Spleen (tissue), 11 donors: ENCODE data around the gene TMOD2. TPM values are rescaled to one million over a fixed set of nuclear protein-coding genes. Genes with fewer than 3 reads are reported as not detected.

Experiments used
- DNase-seq: peaks from one replicate; pipeline ENCODE4 v3.0.0-alpha.2; 2020
- H3K27ac ChIP-seq, 8 donors: fragments of 200-600 bp; sonication (generic) in 7 of 8; 1 replicate in 4 of 8; 2 replicates in 4 of 8; pipeline versions ENCODE4 v1.5.0 to v1.8.0; 2016 to 2021; ENCODE audit warnings: inconsistent platforms in 4 of 8, mild to moderate bottlenecking in 4 of 8, moderate library complexity in 1 of 8
- H3K27me3 ChIP-seq, 7 donors: fragments of 200-600 bp; sonication (generic) in 6 of 7; replicated peaks in 1 of 7; 1 replicate in 4 of 7; 2 replicates in 3 of 7; pipeline versions ENCODE4 v1.5.0 to v1.8.0; 2016 to 2021; ENCODE audit warnings: inconsistent platforms in 3 of 7, mild to moderate bottlenecking in 1 of 7
- H3K36me3 ChIP-seq, 6 donors: fragments of 200-600 bp; sonication (generic) in 5 of 6; 1 replicate in 4 of 6; 2 replicates in 2 of 6; pipeline versions ENCODE4 v1.5.0 to v1.8.0; 2016 to 2021; ENCODE audit warnings: inconsistent platforms in 2 of 6
- H3K4me1 ChIP-seq, 6 donors: fragments of 200-600 bp; sonication (generic) in 5 of 6; 1 replicate in 3 of 6; 2 replicates in 3 of 6; pipeline versions ENCODE4 v1.5.0 to v1.8.0; 2016 to 2021; ENCODE audit warnings: inconsistent platforms in 3 of 6
- H3K4me3 ChIP-seq, 8 donors: fragments of 200-600 bp; sonication (generic) in 7 of 8; 1 replicate in 4 of 8; 2 replicates in 4 of 8; pipeline versions ENCODE4 v1.5.0 to v1.8.0; 2016 to 2021; ENCODE audit warnings: inconsistent platforms in 4 of 8, mild to moderate bottlenecking in 4 of 8, moderate library complexity in 2 of 8
- H3K9me3 ChIP-seq, 8 donors: fragments of 200-600 bp; sonication (generic) in 7 of 8; 1 replicate in 4 of 8; 2 replicates in 4 of 8; pipeline versions ENCODE4 v1.5.0 to v1.8.0; 2016 to 2021; ENCODE audit warnings: inconsistent platforms in 4 of 8
- CTCF ChIP-seq, 11 experiments: fragments of 200-600 bp in 7 of 11; fragments of 450-650 bp in 4 of 11; sonication (generic) in 4 of 11; IDR thresholded peaks in 8 of 11; conservative IDR thresholded peaks in 3 of 11; 1 replicate in 7 of 11; 2 replicates in 4 of 11; pipeline versions ENCODE4 v1.4.0 to v1.8.0; 2016 to 2021; ENCODE audit warnings: antibody characterized with exemption in 11 of 11, inconsistent platforms in 4 of 11, mild to moderate bottlenecking in 1 of 11
- POLR2A ChIP-seq, 3 donors: fragments of 450-650 bp; IDR thresholded peaks; one replicate each; pipeline ENCODE4 v1.5.1; 2017; ENCODE audit warnings: antibody characterized with exemption in 3 of 3, mild to moderate bottlenecking in 1 of 3
- POLR2AphosphoS5 ChIP-seq, 3 donors: sonication (generic); formaldehyde crosslinking; IDR thresholded peaks; one replicate each; pipeline ENCODE4 v1.5.1; 2017; ENCODE audit warnings: antibody characterized with exemption in 3 of 3
- WGBS, 5 donors: extraction: QIAGEN DNeasy Blood & Tissue Kit in 3 of 5; methylation state at CpG; one replicate each; pipeline versions ENCODE4 v1.1.5 to v1.1.7; 2013 to 2018; 5-methylcytosine and 5-hydroxymethylcytosine counted together
- intact Hi-C: fragments of 100-400 bp; cut with DNase I; formaldehyde crosslinking; loops from one replicate; pipeline ENCODE4 v1.15.0; 2023; ENCODE audit warnings: low total_unique reads
- polyA plus RNA-seq, 3 donors: library from polyadenylated mRNA; stranded (reverse); fragments of 200-250 nt; gene quantifications; one replicate each; pipeline ENCODE4 v1.2.1, GENCODE V29; 2013
- total RNA-seq, 7 donors: library from RNA; depleted of rRNA in 3 of 7; stranded (reverse); fragments of >200 nt in 3 of 7; fragmentation: NEBNext Ultra II Directional in 4 of 7; extraction: Animal tissue kit (Norgen Biotek cat#: 25700) in 4 of 7; gene quantifications; one replicate each; pipeline versions ENCODE4 v1.1.0 to v1.2.1, GENCODE V29; 2016 to 2021
- donor health status: healthy with polysubstance abuse.
- donor health status: DM: no; HTN: no; CAD: no; lungs with moderate emphysema.
- donor health status: DM: no; HTN: no; CAD: no.
- donor health status: Bipolar disorder and iron deficiency.
- donor health status: healthy.
- donor health status: DM: no; HTN: no; CAD: no.
- donor health status: DM: yes; HTN: yes; CAD: no.

The TMOD2 gene
- total and polyA plus RNA-seq, 10 donors, result 1.3 to 21.1 (median 14.2) TPM

DNA sequence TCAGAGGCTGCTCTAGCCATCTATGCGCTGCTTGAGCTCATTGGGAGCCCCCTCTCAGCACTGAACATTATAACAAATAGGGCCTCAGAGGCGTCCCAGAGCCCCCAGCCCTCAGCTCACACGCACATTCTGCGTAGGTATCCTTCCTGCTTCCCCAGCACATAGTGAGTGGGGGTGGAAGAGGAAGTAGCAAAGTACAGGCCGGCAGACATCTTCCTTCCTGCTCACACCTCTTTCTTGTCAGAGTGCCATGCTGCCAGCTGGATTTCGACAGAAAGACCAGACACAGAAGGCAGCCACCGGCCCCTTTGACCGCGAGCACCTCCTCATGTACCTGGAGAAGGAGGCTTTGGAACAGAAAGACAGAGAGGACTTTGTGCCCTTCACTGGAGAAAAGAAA, 16.6 kb downstream of the TMOD2 start:
- Histone ChIP-seq H3K9me3 (no peaks in the 10 kb centered on the region), H3K4me3 (peak overlapping the region in 1 of 8 donors; percentile 21), H3K27me3 (no peaks in the 10 kb centered on the region), H3K4me1 (peaks cover 3 to 24% (median 18%) of the 10 kb centered on the region in 6 donors), H3K36me3 (peaks cover 0 to 43% (median 2%) of the 10 kb centered on the region in 6 donors), H3K27ac (peak overlapping the region in 5 of 8 donors; percentile 7 to 73 (median 55))
- intact Hi-C loops, result no loop called here
- TF ChIP-seq POLR2A (IDR thresholded peaks at IDR 0.05), result no peak
- TF ChIP-seq POLR2AphosphoS5 (IDR thresholded peaks at IDR 0.05), result peak in 2 of 3 donors; percentile 44 to 75
- WGBS, 5 donors, result 23 to 40% (median 34%) methylated on average over 9 of the region's 9 CpGs
- peak; percentile 81 for DNase-seq

DNA sequence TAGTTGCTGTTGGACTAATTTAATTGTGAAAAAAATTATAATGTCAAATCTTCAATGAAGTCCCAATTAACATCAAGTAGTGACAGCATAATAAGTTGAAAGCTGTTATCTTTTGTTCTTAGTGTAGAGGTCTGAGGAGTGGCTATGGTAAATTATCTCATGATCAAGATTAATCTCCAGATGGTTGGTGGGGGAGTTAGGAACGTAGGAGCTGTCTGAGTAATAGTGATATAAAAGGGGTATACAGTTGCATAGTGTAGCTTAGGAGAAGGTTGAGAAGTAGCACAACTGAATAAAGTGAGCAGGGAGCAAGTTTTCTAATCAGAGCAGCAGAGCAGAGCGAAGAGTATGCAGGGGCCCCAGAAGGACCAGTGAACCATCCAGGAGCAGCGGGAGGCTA, 19.5 kb downstream of the TMOD2 start:
- no peak for TF ChIP-seq POLR2AphosphoS5 (IDR thresholded peaks at IDR 0.05)
- Histone ChIP-seq H3K27me3 (no peaks in the 10 kb centered on the region), H3K9me3 (no peaks in the 10 kb centered on the region), H3K36me3 (peaks cover 0 to 70% (median 9%) of the 10 kb centered on the region in 6 donors), H3K4me3 (no peak overlapping the region), H3K4me1 (peaks cover 3 to 27% (median 19%) of the 10 kb centered on the region in 6 donors), H3K27ac (peak overlapping the region in 1 of 8 donors; percentile 45)
- no peak for DNase-seq
- intact Hi-C loops, result loop anchor here (10.0 kb wide), 1 partner anchor 46 kb away; no protein-coding TSS in a partner anchor
- 59 to 88% (median 71%) methylated on average over 3 of the region's 3 CpGs for WGBS, 5 donors

GRCh38 chr15:51771773-51772172, 20.4 kb downstream of the TMOD2 start:
- no peak overlapping the region for H3K4me3 ChIP-seq
- 52 to 73% (median 55%) methylated on average over 1 of the region's 1 CpG for WGBS, 5 donors
- peaks cover 0 to 72% (median 9%) of the 10 kb centered on the region in 6 donors for H3K36me3 ChIP-seq
- intact Hi-C loops, result loop anchor here (10.0 kb wide), 1 partner anchor 47 kb away; no protein-coding TSS in a partner anchor
- H3K9me3 ChIP-seq, result no peaks in the 10 kb centered on the region
- TF ChIP-seq POLR2AphosphoS5 (IDR thresholded peaks at IDR 0.05) (peak in 1 of 3 donors; percentile 57), CTCF (IDR thresholded peaks at IDR 0.05 in 8 of 11, conservative IDR thresholded peaks at IDR 0.05 in 3 of 11) (no peak), POLR2A (IDR thresholded peaks at IDR 0.05) (no peak)
- DNase-seq, result no peak
- H3K4me1 ChIP-seq, result peaks cover 12 to 33% (median 27%) of the 10 kb centered on the region in 6 donors
- H3K27ac ChIP-seq, result peak overlapping the region in 3 of 8 donors; percentile 29 to 45 (median 44)
- no peaks in the 10 kb centered on the region for H3K27me3 ChIP-seq

DNA sequence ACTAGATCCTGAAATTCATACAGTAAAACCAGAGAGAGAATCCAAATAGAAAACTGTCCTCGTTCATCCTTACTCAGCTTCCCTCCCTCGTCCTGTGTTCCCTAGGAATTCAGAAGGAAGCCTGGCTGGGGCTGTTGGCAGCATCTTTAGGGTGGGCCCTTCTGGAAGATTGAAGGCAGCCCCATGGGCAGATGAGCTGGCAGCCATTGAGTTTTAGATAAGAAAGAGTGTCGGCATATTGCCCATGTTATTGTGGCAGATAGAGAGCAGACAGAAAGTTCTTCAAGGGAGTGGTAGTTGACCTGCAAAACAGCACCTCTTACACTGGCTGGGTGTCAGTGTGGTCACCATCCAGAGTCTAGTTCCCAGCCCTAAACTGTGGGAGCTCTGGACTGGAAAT, 23.5 kb downstream of the TMOD2 start:
- Histone ChIP-seq H3K27ac (no peak overlapping the region), H3K9me3 (no peaks in the 10 kb centered on the region), H3K27me3 (no peaks in the 10 kb centered on the region), H3K4me1 (peaks cover 10 to 26% (median 17%) of the 10 kb centered on the region in 6 donors), H3K4me3 (no peak overlapping the region), H3K36me3 (peaks cover 0 to 66% (median 10%) of the 10 kb centered on the region in 6 donors)
- 87 to 93% (median 92%) methylated on average over 3 of the region's 3 CpGs for WGBS, 5 donors
- TF ChIP-seq POLR2A (IDR thresholded peaks at IDR 0.05) (no peak), POLR2AphosphoS5 (IDR thresholded peaks at IDR 0.05) (no peak), CTCF (IDR thresholded peaks at IDR 0.05 in 8 of 11, conservative IDR thresholded peaks at IDR 0.05 in 3 of 11) (no peak)
- DNase-seq, result no peak
- intact Hi-C loops, result loop anchor here (5.0 to 10.0 kb wide), 2 partner anchors 50 to 128 kb away; no protein-coding TSS in a partner anchor

- Histone ChIP-seq H3K27ac (no peak overlapping the region), H3K4me3 (no peak overlapping the region), H3K4me1 (peaks cover 10 to 25% (median 15%) of the 10 kb centered on the region in 6 donors), H3K9me3 (no peaks in the 10 kb centered on the region), H3K36me3 (peaks cover 0 to 62% (median 10%) of the 10 kb centered on the region in 6 donors), H3K27me3 (no peaks in the 10 kb centered on the region)
- no peak for DNase-seq
- WGBS, 5 donors, result 52 to 62% (median 56%) methylated on average over 11 of the region's 11 CpGs
- intact Hi-C loops, result loop anchor here (5.0 to 10.0 kb wide), 2 partner anchors 51 to 129 kb away; no protein-coding TSS in a partner anchor
- TF ChIP-seq POLR2AphosphoS5 (IDR thresholded peaks at IDR 0.05), result no peak
- no peak for TF ChIP-seq POLR2A (IDR thresholded peaks at IDR 0.05)
- TF ChIP-seq CTCF (IDR thresholded peaks at IDR 0.05 in 8 of 11, conservative IDR thresholded peaks at IDR 0.05 in 3 of 11), result peak; percentile 63 to 90 (median 77)
Observed at GRCh38 chr15:51775967-51776816, 24.8 kb downstream of the TMOD2 start.
